ENCODE measurements around the gene MYL7.
"Not testable (repeated sequence)": the region's sequence is repeated elsewhere in the genome, so short reads cannot be mapped to it uniquely, and the experiment has no call there.

MYL7 gene

DNA sequence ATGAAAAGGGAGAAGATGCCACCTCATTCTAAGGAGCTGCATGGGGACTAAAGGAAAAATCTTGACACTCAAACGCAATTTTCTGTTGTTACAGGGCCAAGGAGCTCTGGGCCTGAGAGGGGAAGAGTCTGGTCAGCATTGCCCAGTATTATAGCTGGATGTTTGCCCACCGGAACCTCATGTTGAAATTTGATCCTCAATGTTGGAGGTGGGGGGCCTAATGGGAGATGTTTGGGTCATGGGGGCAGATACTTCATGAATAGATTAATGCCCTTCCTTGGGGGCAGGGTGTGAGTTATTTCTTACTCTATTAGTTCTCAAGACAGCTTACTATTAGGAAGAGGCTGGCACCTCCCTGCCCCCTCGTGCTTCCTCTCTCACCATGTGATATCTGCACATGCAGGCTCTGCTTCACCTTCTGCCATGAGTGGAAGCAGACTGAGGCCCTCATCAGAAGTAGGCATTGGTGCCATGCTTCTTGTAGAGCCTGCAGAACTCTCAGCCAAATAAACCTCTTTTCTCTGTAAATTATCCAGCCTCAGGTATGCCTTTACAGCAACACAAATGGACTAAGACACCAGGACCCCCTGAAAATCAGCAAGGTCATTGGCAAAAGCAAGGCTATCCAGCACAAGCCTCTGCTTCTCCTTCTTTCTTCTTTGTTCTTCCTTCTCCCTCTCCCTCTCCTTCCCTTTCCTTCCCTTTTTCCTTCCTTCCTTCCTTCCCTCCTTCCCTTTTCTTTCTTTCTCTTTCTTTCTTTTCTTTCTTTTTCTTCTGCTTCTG, 33.0 kb upstream of the MYL7 start:
- H3K4me3 ChIP-seq (ENCODE audit: insufficient read depth, low read length, poor library complexity, severe bottlenecking), result no peak overlapping the region
- H3K79me2 ChIP-seq (ENCODE audit: insufficient read depth, low read length), result no peaks in the 10 kb centered on the region
- no peaks in the 10 kb centered on the region for H3F3A ChIP-seq (ENCODE audit: insufficient read depth)
- H3K27ac ChIP-seq (ENCODE audit: low read depth, low read length), result no peak overlapping the region
- no peak overlapping the region for H3K9ac ChIP-seq (ENCODE audit: low read length)
- H3K9me3 ChIP-seq (ENCODE audit: insufficient read depth, low read length), result no peaks in the 10 kb centered on the region
- no peaks in the 10 kb centered on the region for H3K36me3 ChIP-seq (ENCODE audit: low read length)
- 0 out of 2 replicates have a peak, but pooled peaks cover 3% of the 10 kb centered on the region for H3K27me3 ChIP-seq (ENCODE audit: low read length)
- H4K20me1 ChIP-seq (ENCODE audit: low read depth, low read length), result no peaks in the 10 kb centered on the region
- TF ChIP-seq CTCF (IDR thresholded peaks at IDR 0.05; ENCODE audit: insufficient read depth, low read length, poor library complexity, severe bottlenecking), result no peak
- no peak for TF ChIP-seq EZH2phosphoT487 (conservative IDR thresholded peaks at IDR 0.05; ENCODE audit: low read length)
- H2AFZ ChIP-seq (ENCODE audit: low read depth, low read length, severe bottlenecking), result no peak overlapping the region
- H3K4me2 ChIP-seq (ENCODE audit: low read depth, low read length, poor library complexity, severe bottlenecking), result no peak overlapping the region
- no peaks in the 10 kb centered on the region for H3K9me2 ChIP-seq (replicated peaks; ENCODE audit: insufficient read depth, low read length)

DNA sequence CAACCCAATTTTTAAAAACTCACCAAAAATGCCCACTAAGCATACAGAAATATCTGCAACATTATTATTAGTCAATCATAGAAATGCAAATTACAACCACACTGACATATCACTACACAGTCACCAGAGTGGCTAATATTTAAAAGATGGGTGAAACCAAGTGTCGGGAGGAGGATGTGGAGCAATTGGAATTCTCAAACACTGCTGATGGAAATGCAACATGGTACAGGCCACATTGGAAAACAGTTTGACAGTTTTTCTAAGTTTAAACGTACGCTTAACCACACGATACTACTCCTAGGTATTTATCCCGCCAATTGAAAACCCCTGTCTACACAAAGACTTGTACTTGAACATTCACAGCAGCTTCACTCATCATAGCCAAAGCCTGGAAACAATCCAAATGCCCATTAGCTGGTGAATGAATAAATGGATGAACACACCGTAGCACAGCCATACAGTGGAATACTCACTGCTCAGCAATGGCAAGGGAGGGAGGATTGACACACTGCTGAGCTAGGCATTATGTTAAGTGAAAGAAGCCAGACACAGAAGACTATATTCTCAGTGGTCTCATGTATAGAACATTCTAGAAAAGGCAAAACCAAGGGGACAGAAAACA, 31.8 kb upstream of the MYL7 start:
- Histone ChIP-seq H3F3A (ENCODE audit: insufficient read depth) (no peaks in the 10 kb centered on the region), H3K9me3 (ENCODE audit: insufficient read depth, low read length) (no peaks in the 10 kb centered on the region), H3K4me3 (ENCODE audit: insufficient read depth, low read length, poor library complexity, severe bottlenecking) (no peak overlapping the region), H3K4me2 (ENCODE audit: low read depth, low read length, poor library complexity, severe bottlenecking) (no peak overlapping the region), H2AFZ (ENCODE audit: low read depth, low read length, severe bottlenecking) (no peak overlapping the region), H3K9ac (ENCODE audit: low read length) (no peak overlapping the region), H3K79me2 (ENCODE audit: insufficient read depth, low read length) (no peaks in the 10 kb centered on the region), H3K36me3 (ENCODE audit: low read length) (no peaks in the 10 kb centered on the region), H3K27me3 (ENCODE audit: low read length) (0 out of 2 replicates have a peak, but pooled peaks cover 3% of the 10 kb centered on the region), H4K20me1 (ENCODE audit: low read depth, low read length) (no peaks in the 10 kb centered on the region), H3K9me2 (replicated peaks; ENCODE audit: insufficient read depth, low read length) (no peaks in the 10 kb centered on the region), H3K27ac (ENCODE audit: low read depth, low read length) (no peak overlapping the region)
- no peak for TF ChIP-seq CTCF (IDR thresholded peaks at IDR 0.05; ENCODE audit: insufficient read depth, low read length, poor library complexity, severe bottlenecking)
- TF ChIP-seq EZH2phosphoT487 (conservative IDR thresholded peaks at IDR 0.05; ENCODE audit: low read length), result no peak

- no peak overlapping the region for H3K4me3 ChIP-seq (ENCODE audit: insufficient read depth, low read length, poor library complexity, severe bottlenecking)
- H3K27ac ChIP-seq (ENCODE audit: low read depth, low read length), result no peak overlapping the region
- H3K9ac ChIP-seq (ENCODE audit: low read length), result no peak overlapping the region
- no peak overlapping the region for H2AFZ ChIP-seq (ENCODE audit: low read depth, low read length, severe bottlenecking)
- 0 out of 2 replicates have a peak, but pooled peaks cover 3% of the 10 kb centered on the region for H3K27me3 ChIP-seq (ENCODE audit: low read length)
- no peaks in the 10 kb centered on the region for H3K9me3 ChIP-seq (ENCODE audit: insufficient read depth, low read length)
- no peaks in the 10 kb centered on the region for H3K36me3 ChIP-seq (ENCODE audit: low read length)
- no peak for TF ChIP-seq EZH2phosphoT487 (conservative IDR thresholded peaks at IDR 0.05; ENCODE audit: low read length)
- TF ChIP-seq CTCF (IDR thresholded peaks at IDR 0.05; ENCODE audit: insufficient read depth, low read length, poor library complexity, severe bottlenecking), result no peak
- H3F3A ChIP-seq (ENCODE audit: insufficient read depth), result no peaks in the 10 kb centered on the region
- no peaks in the 10 kb centered on the region for H3K79me2 ChIP-seq (ENCODE audit: insufficient read depth, low read length)
- H3K4me2 ChIP-seq (ENCODE audit: low read depth, low read length, poor library complexity, severe bottlenecking), result no peak overlapping the region
- no peaks in the 10 kb centered on the region for H3K9me2 ChIP-seq (replicated peaks; ENCODE audit: insufficient read depth, low read length)
- H4K20me1 ChIP-seq (ENCODE audit: low read depth, low read length), result no peaks in the 10 kb centered on the region
Observed at GRCh38 chr7:44172352-44172751, 31.2 kb upstream of the MYL7 start.

DNA sequence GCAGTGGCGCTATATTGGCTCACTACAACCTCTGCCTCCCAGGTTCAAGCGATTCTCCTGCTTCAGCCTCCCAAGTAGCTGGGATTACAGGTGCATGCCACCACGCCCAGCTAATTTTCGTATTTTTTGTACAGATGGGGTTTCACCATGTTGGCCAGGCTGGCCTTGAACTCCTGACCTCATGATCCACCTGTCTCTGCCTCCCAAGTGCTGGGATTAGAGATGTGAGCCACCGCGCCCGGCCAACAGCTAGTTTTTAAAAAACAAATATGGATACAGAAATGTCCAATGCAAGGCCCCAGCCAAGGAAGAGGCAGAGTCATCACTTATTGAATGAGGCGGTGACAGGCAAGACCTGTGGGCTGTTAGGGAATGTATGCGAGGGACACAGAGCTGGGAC, 30.8 kb upstream of the MYL7 start:
- not testable (repeated sequence) for H3K9me3 ChIP-seq (ENCODE audit: insufficient read depth, low read length); H3K36me3 ChIP-seq (ENCODE audit: low read length); H3K4me3 ChIP-seq (ENCODE audit: insufficient read depth, low read length, poor library complexity, severe bottlenecking); H3F3A ChIP-seq (ENCODE audit: insufficient read depth); H3K9me2 ChIP-seq (replicated peaks; ENCODE audit: insufficient read depth, low read length); H3K4me2 ChIP-seq (ENCODE audit: low read depth, low read length, poor library complexity, severe bottlenecking); H3K9ac ChIP-seq (ENCODE audit: low read length); H3K27me3 ChIP-seq (ENCODE audit: low read length); H3K79me2 ChIP-seq (ENCODE audit: insufficient read depth, low read length); H4K20me1 ChIP-seq (ENCODE audit: low read depth, low read length); H2AFZ ChIP-seq (ENCODE audit: low read depth, low read length, severe bottlenecking); H3K27ac ChIP-seq (ENCODE audit: low read depth, low read length)
